ENCODE measurements around the gene BAIAP2L2.
"Not testable (repeated sequence)": the region's sequence is repeated elsewhere in the genome, so short reads cannot be mapped to it uniquely, and the experiment has no call there.

Gene BAIAP2L2

DNA sequence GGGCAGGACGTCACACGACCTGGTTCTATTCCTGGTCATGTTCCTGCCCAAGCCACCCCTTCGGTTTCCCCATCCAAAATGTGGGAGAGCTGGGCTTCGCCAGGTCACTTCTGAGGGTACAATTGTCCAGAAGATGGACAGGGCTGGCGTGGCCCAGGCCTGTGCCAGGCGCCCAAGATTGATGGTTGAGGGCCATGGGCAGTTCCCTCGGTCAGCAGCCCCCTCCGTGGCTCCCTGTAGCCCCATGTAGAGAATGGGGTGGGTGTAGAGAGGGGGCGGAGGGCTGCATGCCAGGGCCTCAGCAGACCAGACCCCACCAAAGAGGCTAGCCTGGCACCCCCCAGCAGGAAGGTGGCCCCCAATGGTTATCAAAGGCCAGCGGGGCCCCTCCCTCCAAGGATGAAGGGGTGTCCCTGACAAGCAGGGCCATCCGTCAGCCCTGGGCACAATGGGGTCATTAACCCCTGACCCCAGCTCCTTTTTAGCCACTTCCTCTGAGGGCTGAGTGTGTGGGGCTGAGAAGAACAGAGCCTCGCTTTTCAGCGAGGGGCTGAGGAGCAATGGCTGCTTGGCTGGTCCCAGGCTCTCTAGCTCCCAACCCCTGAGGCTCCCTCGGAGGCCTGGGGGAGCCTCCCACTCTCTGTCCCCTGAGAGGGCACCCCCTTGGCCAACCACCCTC is 64.3 kb downstream of the BAIAP2L2 start:
- DNase-seq, result no peak
- no peak for TF ChIP-seq GATA1 (IDR thresholded peaks at IDR 0.05; ENCODE audit: low read depth, low read length)

DNA sequence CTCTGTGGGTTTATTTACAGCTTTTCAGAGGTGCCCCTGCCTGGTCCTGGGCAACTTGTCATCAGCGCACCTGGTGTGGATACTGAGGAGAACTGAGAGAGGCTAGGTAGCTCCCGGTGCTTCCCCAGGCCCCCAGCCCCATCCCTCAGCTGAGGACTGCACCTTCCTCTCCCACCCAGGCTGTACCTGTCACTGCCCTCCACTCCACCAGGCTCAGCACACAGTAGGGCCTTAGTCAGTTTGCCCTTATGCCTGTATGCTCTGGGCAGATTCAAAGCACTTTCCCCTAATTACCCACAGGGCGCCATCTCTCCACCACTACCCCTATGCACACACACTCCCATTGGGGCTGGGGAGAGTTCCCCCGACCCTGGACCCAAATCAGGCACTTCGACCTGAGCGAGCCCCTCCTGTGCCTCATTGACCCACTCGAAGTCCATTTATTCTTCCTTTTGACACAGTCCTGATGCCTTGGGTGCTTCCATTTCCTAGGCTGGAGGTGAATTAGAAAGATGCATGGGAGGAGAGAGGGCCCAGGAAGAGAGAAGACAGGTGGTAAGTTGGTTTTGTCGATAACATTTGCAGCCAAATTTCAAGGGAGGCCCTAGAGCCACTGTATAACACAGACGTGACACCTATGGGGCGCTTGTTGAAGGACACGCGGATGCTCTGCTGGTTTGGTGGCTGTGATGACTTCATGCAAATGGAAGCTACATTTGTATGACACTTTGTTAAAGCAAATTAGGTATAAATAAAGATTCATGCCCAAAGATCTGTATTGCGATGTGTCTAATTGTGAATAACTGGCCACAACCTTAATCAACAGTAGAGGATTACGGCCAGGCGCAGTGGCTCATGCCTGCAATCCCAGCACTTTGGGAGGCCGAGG is 67.1 kb downstream of the BAIAP2L2 start:
- TF ChIP-seq GATA1 (IDR thresholded peaks at IDR 0.05; ENCODE audit: low read depth, low read length) (no peak), POLR2A (IDR thresholded peaks at IDR 0.05; ENCODE audit: low read length) (no peak)

DNA sequence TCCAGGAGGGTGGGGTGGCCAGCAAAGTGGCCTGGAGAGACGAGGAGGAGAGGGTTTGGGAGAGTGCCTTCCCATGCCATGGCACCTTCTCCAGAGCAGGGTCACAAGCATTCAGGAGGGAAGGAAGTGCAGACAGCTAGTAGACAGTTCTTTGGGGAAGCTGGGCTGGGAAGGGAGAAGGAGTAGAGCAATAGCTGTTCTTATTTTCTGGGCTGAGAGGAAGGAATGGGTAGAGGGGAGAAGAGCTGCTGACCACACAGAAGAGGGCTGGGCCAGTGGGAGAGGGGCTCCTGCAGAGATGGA is 68.0 kb downstream of the BAIAP2L2 start:
- DNase-seq, result no peak
- TF ChIP-seq GATA1 (IDR thresholded peaks at IDR 0.05; ENCODE audit: low read depth, low read length) (no peak), POLR2A (IDR thresholded peaks at IDR 0.05; ENCODE audit: low read length) (no peak)

More for the DNA sequence above, 67.1 kb downstream of the BAIAP2L2 start:
- no peak for DNase-seq

DNA sequence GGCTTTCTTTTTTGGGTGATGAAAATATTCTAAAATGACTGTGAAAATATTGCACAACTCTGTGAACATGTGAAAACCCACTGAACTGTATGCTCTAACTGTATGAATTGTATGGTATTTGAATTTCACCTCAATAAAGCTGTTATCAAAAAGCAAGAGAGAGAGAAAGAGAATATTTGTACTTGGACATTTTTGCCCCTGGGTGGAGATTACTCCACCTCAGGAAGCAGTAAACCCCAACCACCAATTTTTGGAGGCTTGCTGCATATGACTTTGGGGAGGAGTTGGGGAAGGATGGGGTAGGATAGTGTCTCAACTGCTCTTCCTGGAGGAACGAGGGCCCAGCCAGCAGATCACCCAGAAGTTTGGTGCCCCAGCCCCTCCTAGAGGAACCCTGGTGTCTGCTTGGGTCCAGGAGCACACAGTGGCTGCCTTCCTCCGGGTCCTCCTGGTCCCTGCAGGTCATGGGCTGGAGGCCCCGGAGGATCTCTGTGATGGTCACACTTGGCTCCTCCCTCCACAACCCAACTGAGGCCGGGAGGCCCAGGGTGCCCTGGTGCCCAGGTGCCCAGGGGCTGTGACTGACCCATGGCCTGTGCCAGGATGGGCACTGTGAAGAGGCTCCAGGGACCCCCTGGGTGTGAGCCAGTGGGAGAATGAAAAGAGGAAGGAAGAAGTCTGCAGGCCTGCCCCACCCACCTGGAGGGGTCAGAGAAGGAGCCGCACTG is 68.6 kb downstream of the BAIAP2L2 start:
- no peak for TF ChIP-seq GATA1 (IDR thresholded peaks at IDR 0.05; ENCODE audit: low read depth, low read length)
- no peak for TF ChIP-seq POLR2A (IDR thresholded peaks at IDR 0.05; ENCODE audit: low read length)
- DNase-seq, result no peak

DNA sequence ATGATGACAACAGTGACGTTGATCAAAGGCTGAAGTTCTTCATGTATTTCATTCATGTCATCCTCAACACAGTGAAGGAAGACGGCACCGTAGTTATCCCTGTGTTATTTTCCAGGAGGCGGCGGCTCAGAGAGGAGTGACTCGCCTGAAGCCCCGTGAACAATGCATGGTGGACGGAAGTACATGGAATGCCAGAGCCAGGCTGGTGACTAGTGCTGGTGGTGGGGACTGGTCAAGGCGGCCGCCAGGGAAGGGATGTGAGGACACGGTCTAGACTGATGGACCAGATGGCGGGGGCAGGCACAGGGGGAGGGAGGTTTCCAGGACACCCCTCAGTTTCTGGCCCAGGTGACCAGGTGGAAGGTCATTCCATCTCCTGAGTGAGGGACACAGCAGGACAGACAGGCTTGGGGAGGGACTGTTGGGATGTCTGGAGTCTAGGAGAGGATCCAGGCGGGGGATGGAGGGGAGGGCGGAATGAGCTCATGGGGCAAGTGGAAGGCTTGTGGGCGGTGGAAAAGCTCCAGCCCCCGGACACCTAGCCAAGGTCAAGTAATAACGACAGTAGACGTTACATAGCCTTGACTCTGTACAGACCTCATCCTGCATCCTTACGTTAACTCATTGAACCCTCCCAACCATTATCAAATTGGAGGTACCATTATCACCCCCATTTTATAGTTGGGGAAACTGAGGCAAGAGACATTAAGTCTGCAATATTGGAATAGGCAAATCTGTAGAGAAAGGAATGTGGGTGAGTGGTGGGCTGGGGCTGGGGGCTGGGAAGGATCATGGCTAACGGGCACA is 69.3 kb downstream of the BAIAP2L2 start:
- no peak for DNase-seq
- TF ChIP-seq GATA1 (IDR thresholded peaks at IDR 0.05; ENCODE audit: low read depth, low read length) (no peak), POLR2A (IDR thresholded peaks at IDR 0.05; ENCODE audit: low read length) (no peak)

DNA sequence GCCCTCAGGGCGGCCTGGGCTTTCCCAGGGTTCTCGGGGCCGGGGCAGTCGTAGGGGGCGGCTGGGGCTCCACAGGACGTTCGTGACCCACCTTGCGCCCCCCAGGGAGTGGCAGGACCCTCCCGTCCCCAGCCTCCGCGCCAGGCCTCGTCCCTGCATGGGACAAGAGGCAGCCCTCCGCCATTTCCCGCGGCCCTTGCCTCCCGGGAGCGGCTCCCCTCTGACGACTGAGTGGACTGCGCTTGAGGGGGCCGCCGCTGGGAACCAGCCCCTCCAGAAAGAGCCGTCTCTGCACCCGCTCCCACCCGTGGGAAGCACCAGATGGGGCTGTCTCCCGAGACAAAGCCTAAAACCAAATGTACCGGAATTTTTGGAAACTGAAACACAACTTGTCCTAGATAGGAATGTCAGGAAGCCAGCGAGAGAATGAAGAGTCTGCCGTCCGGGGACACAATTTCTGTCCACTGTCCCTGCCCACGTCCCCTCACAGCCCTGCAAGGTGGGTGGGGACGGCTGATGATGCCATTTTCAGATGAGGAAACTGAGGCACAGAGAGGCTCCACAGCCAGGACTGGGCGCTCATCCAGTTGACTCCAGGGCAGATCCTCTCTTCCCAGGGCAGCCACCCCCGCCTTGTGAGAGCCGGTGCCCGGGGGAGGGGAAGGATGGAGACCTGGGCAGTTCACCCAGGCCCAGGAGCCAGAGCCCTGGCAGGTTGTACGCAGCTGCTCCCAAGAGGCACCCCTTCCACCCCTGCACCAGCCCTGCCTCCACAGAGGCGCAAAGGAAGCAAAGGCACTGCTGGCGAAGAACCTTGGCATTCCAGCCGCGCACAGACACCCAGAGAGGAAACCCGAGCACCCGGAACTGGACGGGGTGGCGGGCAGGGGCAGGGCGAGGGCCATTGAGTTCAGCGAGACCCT is 71.3 kb downstream of the BAIAP2L2 start:
- DNase-seq, result no peak
- TF ChIP-seq GATA1 (IDR thresholded peaks at IDR 0.05; ENCODE audit: low read depth, low read length), result no peak
- TF ChIP-seq POLR2A (IDR thresholded peaks at IDR 0.05; ENCODE audit: low read length), result no peak

DNA sequence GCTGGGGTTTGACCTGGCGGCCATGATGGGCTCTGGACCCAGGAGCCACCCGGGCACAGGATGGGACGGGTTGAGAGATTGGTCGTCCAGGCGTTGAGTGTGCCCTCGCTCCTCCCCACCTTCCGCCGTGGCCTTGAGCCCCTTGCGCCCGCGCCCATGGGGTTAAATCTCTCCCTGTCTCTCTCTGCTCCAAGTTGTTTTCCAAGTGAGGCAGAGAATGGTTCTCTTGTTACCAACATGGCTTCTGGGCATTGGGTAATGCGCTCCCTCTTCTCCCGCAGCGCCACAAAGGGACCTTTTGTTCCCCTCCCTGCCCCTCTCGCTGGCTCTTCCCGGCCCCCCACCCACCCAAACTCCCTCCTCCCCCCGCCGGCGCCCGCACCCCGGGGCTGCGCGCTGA is 72.1 kb downstream of the BAIAP2L2 start:
- no peak for TF ChIP-seq POLR2A (IDR thresholded peaks at IDR 0.05; ENCODE audit: low read length)
- no peak for TF ChIP-seq GATA1 (IDR thresholded peaks at IDR 0.05; ENCODE audit: low read depth, low read length)
- no peak for DNase-seq

DNA sequence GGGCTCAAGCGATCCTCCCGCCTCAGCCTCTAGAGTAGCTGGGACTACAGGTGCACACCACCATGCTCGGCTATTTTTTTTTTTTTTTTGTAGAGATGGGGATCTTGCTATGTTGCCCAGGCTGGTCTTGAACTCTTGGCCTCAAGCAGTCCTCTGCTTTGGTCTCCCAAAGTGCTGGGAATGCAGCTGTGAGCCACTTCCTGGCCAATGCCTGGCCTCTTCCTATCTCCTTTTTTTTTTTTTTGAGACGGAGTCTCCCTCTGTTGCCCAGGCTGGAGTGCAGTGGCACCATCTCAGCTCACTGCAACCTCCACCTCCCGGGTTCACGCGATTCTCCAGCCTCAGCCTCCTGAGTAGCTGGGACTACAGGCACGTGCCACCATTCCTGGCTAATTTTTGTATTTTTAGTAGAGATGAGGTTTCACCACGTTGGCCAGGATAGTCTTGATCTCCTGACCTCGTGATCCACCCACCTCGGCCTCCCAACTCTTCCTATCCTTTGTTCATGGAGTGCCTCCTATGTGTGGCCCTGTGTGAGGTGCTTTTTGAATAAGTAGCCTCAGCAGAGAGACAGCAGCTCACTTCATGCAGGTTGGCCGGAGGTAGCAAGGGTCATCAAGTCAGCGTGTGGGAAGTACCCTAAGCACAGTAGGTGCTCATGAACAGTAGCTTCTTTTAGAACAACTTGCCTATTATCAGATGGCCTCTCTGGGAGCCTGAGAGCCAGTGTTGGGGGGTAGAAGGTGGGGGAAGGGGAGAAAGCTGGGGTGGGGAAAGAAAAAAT is 72.9 kb downstream of the BAIAP2L2 start:
- DNase-seq, result not testable (repeated sequence)

DNA sequence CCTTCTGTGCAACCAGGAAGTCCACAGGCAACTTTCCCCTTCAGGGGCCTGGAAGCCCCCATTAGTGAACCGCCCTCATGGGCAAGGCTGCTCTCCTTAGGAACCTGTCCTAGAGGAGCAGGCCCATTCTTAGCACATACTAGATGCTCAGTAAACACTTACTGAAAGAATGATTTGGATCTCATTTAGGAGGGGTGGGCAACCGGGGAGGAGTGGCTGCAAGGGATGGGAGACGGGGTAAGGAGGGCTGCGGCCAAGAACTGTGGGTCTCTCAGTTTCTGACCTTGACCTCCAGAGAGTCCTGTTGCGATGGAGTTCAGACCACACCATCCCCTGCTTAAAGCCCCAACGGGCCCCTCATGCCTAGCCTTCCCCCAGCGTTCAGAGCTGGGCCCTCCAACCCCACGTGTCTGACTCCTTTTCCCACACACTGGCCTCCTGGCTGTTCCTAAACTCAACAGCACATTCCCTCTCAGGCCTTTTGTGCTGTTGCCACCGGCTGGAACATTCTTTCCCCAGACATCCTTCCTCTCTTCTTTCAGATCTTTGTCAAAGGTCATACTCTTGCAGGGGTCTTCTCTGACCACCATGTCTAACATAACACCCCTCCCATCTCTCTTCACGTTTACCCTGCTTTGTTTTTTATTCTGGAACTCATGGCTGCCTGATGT is 74.0 kb downstream of the BAIAP2L2 start:
- DNase-seq, result no peak
- TF ChIP-seq POLR2A (IDR thresholded peaks at IDR 0.05; ENCODE audit: low read length), result no peak
- no peak for TF ChIP-seq GATA1 (IDR thresholded peaks at IDR 0.05; ENCODE audit: low read depth, low read length)

DNA sequence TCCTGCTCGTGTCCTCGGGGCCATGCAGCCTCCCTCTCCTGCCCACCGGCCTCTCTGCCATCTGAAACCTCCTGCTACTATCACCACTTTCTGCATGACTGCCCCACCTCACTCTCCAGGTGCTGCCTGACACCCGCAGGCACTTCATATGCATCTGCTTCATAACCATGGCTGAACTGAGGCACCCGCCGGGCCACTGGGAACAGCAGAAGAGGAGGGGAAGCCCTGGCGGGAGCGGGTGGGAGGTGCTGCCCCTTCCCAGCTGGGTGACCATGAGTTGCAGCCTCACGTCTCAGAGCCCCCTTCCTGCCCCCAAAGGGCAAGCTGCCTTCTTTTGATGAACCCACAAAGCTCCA is 75.0 kb downstream of the BAIAP2L2 start:
- no peak for DNase-seq
- no peak for TF ChIP-seq POLR2A (IDR thresholded peaks at IDR 0.05; ENCODE audit: low read length)
